Measurements from ENCODE around the gene SPAG16.

GRCh38 chr2:214169736-214170135 is 885.5 kb downstream of the SPAG16 start:
- no peak for TF ChIP-seq POLR2A (IDR thresholded peaks at IDR 0.05)
- no peak for TF ChIP-seq CTCF (IDR thresholded peaks at IDR 0.05)

All from heart left ventricle (tissue), 13 donors.